Loucy (cell line): ENCODE measurements around the gene VIPR1.
A peak's percentile ranks its signal among the peaks of the same experiment; 100 is the strongest.

Experiments
- H2AFZ ChIP-seq: fragments of 200-600 bp; sonication (generic); 2 replicates; pipeline ENCODE4 v1.6.0; 2016; ENCODE audit warnings: antibody characterized with exemption, mild to moderate bottlenecking, low read length, moderate library complexity
- H3F3A ChIP-seq: fragments of 200-600 bp; 2 replicates; pipeline ENCODE4 v1.6.0; 2016; ENCODE audit warnings: antibody characterized with exemption, low read depth, mild to moderate bottlenecking
- H3K27me3 ChIP-seq: fragments of 200-600 bp; sonication (generic); 2 replicates; pipeline ENCODE4 v1.6.1; 2014; ENCODE audit warnings: low read length, mild to moderate bottlenecking; ENCODE audit not compliant: insufficient read depth, poor library complexity, severe bottlenecking
- H3K36me3 ChIP-seq: fragments of 200-600 bp; sonication (generic); 2 replicates; pipeline ENCODE4 v1.6.1; 2016; ENCODE audit warnings: low read length; ENCODE audit not compliant: insufficient read depth
- H3K4me1 ChIP-seq: fragments of 200-600 bp; sonication (generic); 2 replicates; pipeline ENCODE4 v1.5.1; 2014; ENCODE audit warnings: low read length, mild to moderate bottlenecking; ENCODE audit not compliant: insufficient read depth, poor library complexity, severe bottlenecking
- H3K4me2 ChIP-seq: fragments of 200-600 bp; sonication (generic); 2 replicates; pipeline ENCODE4 v1.6.0; 2014; ENCODE audit warnings: antibody characterized with exemption, low read length, low read depth, mild to moderate bottlenecking; ENCODE audit not compliant: poor library complexity, severe bottlenecking
- H3K4me3 ChIP-seq: fragments of 200-600 bp; sonication (generic); 2 replicates; pipeline ENCODE4 v1.5.1; 2014; ENCODE audit warnings: low read length, mild to moderate bottlenecking, mixed read lengths; ENCODE audit not compliant: poor library complexity, severe bottlenecking
- H3K79me2 ChIP-seq: fragments of 200-600 bp; sonication (generic); 2 replicates; pipeline ENCODE4 v1.6.1; 2014; ENCODE audit warnings: low read length; ENCODE audit not compliant: insufficient read depth
- H3K9ac ChIP-seq: fragments of 200-600 bp; sonication (generic); 2 replicates; pipeline ENCODE4 v1.6.0; 2014; ENCODE audit warnings: mild to moderate bottlenecking, low read depth, low read length, moderate library complexity; ENCODE audit not compliant: poor library complexity, severe bottlenecking
- H3K9me2 ChIP-seq: fragments of 200-600 bp; sonication (generic); replicated peaks from 2 replicates; pipeline ENCODE4 v1.6.1; 2016; ENCODE audit warnings: low read depth, low read length, mixed read lengths
- H3K9me3 ChIP-seq: fragments of 200-600 bp; sonication (generic); 2 replicates; pipeline ENCODE4 v1.6.1; 2014; ENCODE audit warnings: mild to moderate bottlenecking, antibody characterized with exemption, low read length, low read depth; ENCODE audit not compliant: insufficient read depth
- H4K20me1 ChIP-seq: fragments of 200-600 bp; sonication (generic); 2 replicates; pipeline ENCODE4 v1.6.0; 2014; ENCODE audit warnings: antibody characterized with exemption, low read length, mild to moderate bottlenecking; ENCODE audit not compliant: insufficient read depth, poor library complexity, severe bottlenecking
- CTCF ChIP-seq: fragments of 200-600 bp; sonication (generic); conservative IDR thresholded peaks from 2 replicates; pipeline ENCODE4 v1.5.1; 2014; ENCODE audit warnings: mild to moderate bottlenecking, antibody characterized with exemption, low read length
- EZH2phosphoT487 ChIP-seq: fragments of 200-600 bp; IDR thresholded peaks from 2 replicates; pipeline ENCODE4 v1.6.1; 2018; ENCODE audit warnings: antibody characterized with exemption, mild to moderate bottlenecking, moderate library complexity, borderline replicate concordance

Gene VIPR1

GRCh38 chr3:42545284-42545900, 42.9 kb downstream of the VIPR1 start:
- H4K20me1 ChIP-seq = no peaks in the 10 kb centered on the region
- H3K4me2 ChIP-seq = no peak overlapping the region
- no peak overlapping the region for H2AFZ ChIP-seq
- H3K4me1 ChIP-seq = no peaks in the 10 kb centered on the region
- H3K79me2 ChIP-seq = no peaks in the 10 kb centered on the region
- H3K36me3 ChIP-seq = no peaks in the 10 kb centered on the region
- H3K4me3 ChIP-seq = no peak overlapping the region
- no peak overlapping the region for H3K9ac ChIP-seq
- TF ChIP-seq EZH2phosphoT487 (no peak), CTCF (no peak)
- H3K27me3 ChIP-seq = no peaks in the 10 kb centered on the region
- no peaks in the 10 kb centered on the region for H3K9me3 ChIP-seq
- no peaks in the 10 kb centered on the region for H3K9me2 ChIP-seq
- no peaks in the 10 kb centered on the region for H3F3A ChIP-seq

- H2AFZ ChIP-seq = no peak overlapping the region
- no peak for TF ChIP-seq EZH2phosphoT487
- no peak for TF ChIP-seq CTCF
- no peak overlapping the region for H3K4me3 ChIP-seq
- H3K79me2 ChIP-seq = no peaks in the 10 kb centered on the region
- no peaks in the 10 kb centered on the region for H3K4me1 ChIP-seq
- no peak overlapping the region for H3K4me2 ChIP-seq
- no peaks in the 10 kb centered on the region for H3K9me2 ChIP-seq
- H3F3A ChIP-seq = no peaks in the 10 kb centered on the region
- H3K9ac ChIP-seq = no peak overlapping the region
- H3K27me3 ChIP-seq = no peaks in the 10 kb centered on the region
- no peaks in the 10 kb centered on the region for H4K20me1 ChIP-seq
- peaks cover 2% of the 10 kb centered on the region; the same call in 1 of the 2 replicates for H3K36me3 ChIP-seq
- no peaks in the 10 kb centered on the region for H3K9me3 ChIP-seq
Measured at GRCh38 chr3:42546691-42547213, 44.3 kb downstream of the VIPR1 start.

GRCh38 chr3:42547401-42547945, 45.0 kb downstream of the VIPR1 start:
- Histone ChIP-seq H3K4me3 (no peak overlapping the region), H3K4me2 (no peak overlapping the region), H4K20me1 (no peaks in the 10 kb centered on the region), H3K36me3 (peaks cover 9% of the 10 kb centered on the region), H3K79me2 (no peaks in the 10 kb centered on the region), H3K9me3 (no peaks in the 10 kb centered on the region), H3F3A (no peaks in the 10 kb centered on the region), H3K9me2 (no peaks in the 10 kb centered on the region), H3K27me3 (no peaks in the 10 kb centered on the region), H3K4me1 (no peaks in the 10 kb centered on the region), H3K9ac (no peak overlapping the region), H2AFZ (no peak overlapping the region)
- TF ChIP-seq EZH2phosphoT487 = no peak
- peak; percentile 96 for TF ChIP-seq CTCF
